GM18498 (cell line): ENCODE results near the gene MTCH2.
A peak's percentile ranks its signal among the peaks of the same experiment; 100 is the strongest.
"Not testable (repeated sequence)": the region's sequence is repeated elsewhere in the genome, so short reads cannot be mapped to it uniquely, and the experiment has no call there.

Experiments used
- ATAC-seq: cut with Tn5 transposase; IDR thresholded peaks from one replicate; pipeline ENCODE4 v1.9.1; 2021; ENCODE audit warnings: mild to moderate bottlenecking, moderate library complexity; ENCODE audit not compliant: unreplicated experiment

Gene MTCH2

GRCh38 chr11:47640506-47640905 is 1.9 kb downstream of the MTCH2 start:
- ATAC-seq: not testable (repeated sequence)

- not testable (repeated sequence) for ATAC-seq
Observed at GRCh38 chr11:47636331-47636730, 6.0 kb downstream of the MTCH2 start.

- ATAC-seq: no peak
Observed at GRCh38 chr11:47631473-47631872, 10.9 kb downstream of the MTCH2 start.

- ATAC-seq: no peak
Observed at GRCh38 chr11:47628026-47628425, 14.3 kb downstream of the MTCH2 start.

GRCh38 chr11:47626234-47626633 is 16.1 kb downstream of the MTCH2 start:
- no peak for ATAC-seq

GRCh38 chr11:47620836-47621378 is 21.5 kb downstream of the MTCH2 start:
- no peak for ATAC-seq

GRCh38 chr11:47617417-47617809 is 24.9 kb downstream of the MTCH2 start:
- ATAC-seq: no peak

GRCh38 chr11:47616726-47617416 is 25.5 kb downstream of the MTCH2 start:
- no peak for ATAC-seq

GRCh38 chr11:47615249-47615648 is 27.1 kb downstream of the MTCH2 start:
- ATAC-seq: no peak

- ATAC-seq: peak; percentile 94
Observed at GRCh38 chr11:47611348-47611794, 31.0 kb downstream of the MTCH2 start.

GRCh38 chr11:47609675-47610074 is 32.7 kb downstream of the MTCH2 start:
- ATAC-seq: no peak

- ATAC-seq: no peak
Observed at GRCh38 chr11:47607380-47607779, 35.0 kb downstream of the MTCH2 start.

GRCh38 chr11:47606731-47607130 is 35.6 kb downstream of the MTCH2 start:
- ATAC-seq: no peak

GRCh38 chr11:47605921-47606320 is 36.4 kb downstream of the MTCH2 start:
- no peak for ATAC-seq

- ATAC-seq: no peak
Observed at GRCh38 chr11:47603295-47603694, 39.1 kb downstream of the MTCH2 start.

GRCh38 chr11:47599902-47600301 is 42.5 kb downstream of the MTCH2 start:
- no peak for ATAC-seq

- ATAC-seq: no peak
Observed at GRCh38 chr11:47595967-47596366, 46.4 kb downstream of the MTCH2 start.

GRCh38 chr11:47595029-47595428 is 47.3 kb downstream of the MTCH2 start:
- ATAC-seq: no peak

- ATAC-seq: no peak
Observed at GRCh38 chr11:47593934-47594855, 48.2 kb downstream of the MTCH2 start, which contains the start of gene C1QTNF4. TSS of gene C1QTNF4 (minus strand) at chr11:47594411. CDS start at chr11:47590810, 3,601 bp downstream.

- ATAC-seq: no peak
Observed at GRCh38 chr11:47593492-47593933, 48.8 kb downstream of the MTCH2 start.

- ATAC-seq: no peak
Observed at GRCh38 chr11:47592970-47593369, 49.4 kb downstream of the MTCH2 start.
